Measurements from ENCODE around the gene SLA2.
"Not testable (repeated sequence)": the region's sequence is repeated elsewhere in the genome, so short reads cannot be mapped to it uniquely, and the experiment has no call there.

Gene SLA2

DNA sequence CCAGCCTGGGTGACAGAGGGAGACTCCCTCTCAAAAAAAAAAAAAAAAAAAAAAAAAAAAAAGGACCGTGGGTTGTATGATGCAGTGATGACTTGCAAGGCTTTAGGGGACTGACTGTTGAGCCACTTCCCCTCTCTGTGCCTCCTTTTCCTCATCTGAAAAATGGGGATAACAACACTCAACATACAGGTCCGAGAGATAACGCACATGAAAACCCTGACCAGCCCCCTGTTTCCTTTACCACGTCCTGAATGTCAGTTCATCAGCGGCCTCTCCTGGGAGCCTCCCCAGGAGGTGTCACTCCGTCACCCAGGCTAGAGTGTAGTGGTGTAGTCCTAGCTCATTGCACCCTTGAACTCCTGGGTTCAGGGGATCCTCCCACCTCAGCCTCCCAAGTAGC is 3.9 kb downstream of the SLA2 start:
- Histone ChIP-seq H3F3A (ENCODE audit: insufficient read depth) (no peaks in the 10 kb centered on the region), H3K27ac (ENCODE audit: low read depth, low read length) (no peak overlapping the region), H3K9ac (ENCODE audit: low read length) (no peak overlapping the region), H3K79me2 (ENCODE audit: insufficient read depth, low read length) (no peaks in the 10 kb centered on the region), H3K4me3 (ENCODE audit: insufficient read depth, low read length, poor library complexity, severe bottlenecking) (no peak overlapping the region), H3K4me2 (ENCODE audit: low read depth, low read length, poor library complexity, severe bottlenecking) (no peak overlapping the region), H3K27me3 (ENCODE audit: low read length) (no peaks in the 10 kb centered on the region), H3K9me3 (ENCODE audit: insufficient read depth, low read length) (no peaks in the 10 kb centered on the region), H2AFZ (ENCODE audit: low read depth, low read length, severe bottlenecking) (no peak overlapping the region), H3K36me3 (ENCODE audit: low read length) (no peaks in the 10 kb centered on the region), H4K20me1 (ENCODE audit: low read depth, low read length) (no peaks in the 10 kb centered on the region), H3K9me2 (replicated peaks; ENCODE audit: insufficient read depth, low read length) (no peaks in the 10 kb centered on the region)
- no peak for TF ChIP-seq EZH2phosphoT487 (conservative IDR thresholded peaks at IDR 0.05; ENCODE audit: low read length)
- TF ChIP-seq, protein P1, sequence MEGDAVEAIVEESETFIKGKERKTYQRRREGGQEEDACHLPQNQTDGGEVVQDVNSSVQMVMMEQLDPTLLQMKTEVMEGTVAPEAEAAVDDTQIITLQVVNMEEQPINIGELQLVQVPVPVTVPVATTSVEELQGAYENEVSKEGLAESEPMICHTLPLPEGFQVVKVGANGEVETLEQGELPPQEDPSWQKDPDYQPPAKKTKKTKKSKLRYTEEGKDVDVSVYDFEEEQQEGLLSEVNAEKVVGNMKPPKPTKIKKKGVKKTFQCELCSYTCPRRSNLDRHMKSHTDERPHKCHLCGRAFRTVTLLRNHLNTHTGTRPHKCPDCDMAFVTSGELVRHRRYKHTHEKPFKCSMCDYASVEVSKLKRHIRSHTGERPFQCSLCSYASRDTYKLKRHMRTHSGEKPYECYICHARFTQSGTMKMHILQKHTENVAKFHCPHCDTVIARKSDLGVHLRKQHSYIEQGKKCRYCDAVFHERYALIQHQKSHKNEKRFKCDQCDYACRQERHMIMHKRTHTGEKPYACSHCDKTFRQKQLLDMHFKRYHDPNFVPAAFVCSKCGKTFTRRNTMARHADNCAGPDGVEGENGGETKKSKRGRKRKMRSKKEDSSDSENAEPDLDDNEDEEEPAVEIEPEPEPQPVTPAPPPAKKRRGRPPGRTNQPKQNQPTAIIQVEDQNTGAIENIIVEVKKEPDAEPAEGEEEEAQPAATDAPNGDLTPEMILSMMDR (IDR thresholded peaks at IDR 0.05; ENCODE audit: insufficient read depth, low read length, poor library complexity, severe bottlenecking): no peak

DNA sequence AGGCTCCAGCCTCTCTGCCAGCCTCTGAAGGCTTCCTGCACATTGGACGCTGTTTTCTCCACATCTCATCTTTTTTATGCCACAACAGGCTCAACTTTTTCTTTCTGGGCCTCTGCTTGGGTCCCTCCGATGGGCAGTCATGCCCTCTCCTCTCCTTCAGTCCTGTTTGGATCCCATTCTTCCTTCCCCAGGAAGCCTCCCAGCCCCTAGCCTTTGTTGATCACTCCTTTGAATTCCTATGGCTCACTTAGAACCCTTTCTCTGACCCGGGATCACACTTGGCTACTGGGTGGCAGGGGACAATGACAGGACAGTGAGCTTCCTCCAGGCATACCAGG is 4.5 kb downstream of the SLA2 start:
- Histone ChIP-seq H3K9me2 (replicated peaks; ENCODE audit: insufficient read depth, low read length) (no peaks in the 10 kb centered on the region), H3K9me3 (ENCODE audit: insufficient read depth, low read length) (no peaks in the 10 kb centered on the region), H3K4me2 (ENCODE audit: low read depth, low read length, poor library complexity, severe bottlenecking) (no peak overlapping the region), H3K9ac (ENCODE audit: low read length) (no peak overlapping the region), H4K20me1 (ENCODE audit: low read depth, low read length) (no peaks in the 10 kb centered on the region), H3F3A (ENCODE audit: insufficient read depth) (no peaks in the 10 kb centered on the region), H2AFZ (ENCODE audit: low read depth, low read length, severe bottlenecking) (no peak overlapping the region), H3K79me2 (ENCODE audit: insufficient read depth, low read length) (no peaks in the 10 kb centered on the region), H3K27me3 (ENCODE audit: low read length) (no peaks in the 10 kb centered on the region), H3K36me3 (ENCODE audit: low read length) (no peaks in the 10 kb centered on the region), H3K27ac (ENCODE audit: low read depth, low read length) (no peak overlapping the region), H3K4me3 (ENCODE audit: insufficient read depth, low read length, poor library complexity, severe bottlenecking) (no peak overlapping the region)
- TF ChIP-seq EZH2phosphoT487 (conservative IDR thresholded peaks at IDR 0.05; ENCODE audit: low read length): no peak
- TF ChIP-seq, protein P1 (IDR thresholded peaks at IDR 0.05; ENCODE audit: insufficient read depth, low read length, poor library complexity, severe bottlenecking): no peak

DNA sequence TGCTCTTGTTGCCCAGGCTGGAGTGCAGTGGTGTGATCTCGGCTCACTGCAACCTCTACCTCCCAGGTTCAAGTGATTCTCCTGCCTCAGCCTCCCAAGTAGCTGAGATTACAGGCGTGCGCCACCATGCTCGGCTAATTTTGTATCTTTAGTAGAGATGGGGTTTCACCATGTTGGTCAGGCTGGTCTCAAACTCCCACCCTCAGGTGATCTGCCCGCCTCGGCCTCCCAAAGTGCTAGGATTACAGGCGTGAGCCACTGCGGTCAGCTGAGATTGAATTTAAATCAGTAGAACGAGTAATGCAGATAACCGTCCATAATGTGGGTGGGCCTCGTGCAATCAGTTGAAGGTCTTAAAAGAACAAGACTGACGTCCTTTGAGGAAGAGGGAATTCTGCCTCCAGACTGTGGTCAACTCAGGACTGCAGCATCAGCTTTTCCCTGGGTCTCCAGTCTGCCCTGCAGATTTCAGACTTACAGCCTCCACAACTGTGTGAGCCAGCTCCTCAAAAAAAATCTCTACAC is 7.1 kb downstream of the SLA2 start:
- H3K36me3 ChIP-seq (ENCODE audit: low read length); H3K27me3 ChIP-seq (ENCODE audit: low read length); H3K9me3 ChIP-seq (ENCODE audit: insufficient read depth, low read length); H3K79me2 ChIP-seq (ENCODE audit: insufficient read depth, low read length); H3K4me3 ChIP-seq (ENCODE audit: insufficient read depth, low read length, poor library complexity, severe bottlenecking); H2AFZ ChIP-seq (ENCODE audit: low read depth, low read length, severe bottlenecking); H3K27ac ChIP-seq (ENCODE audit: low read depth, low read length); H4K20me1 ChIP-seq (ENCODE audit: low read depth, low read length); H3K9me2 ChIP-seq (replicated peaks; ENCODE audit: insufficient read depth, low read length); H3K4me2 ChIP-seq (ENCODE audit: low read depth, low read length, poor library complexity, severe bottlenecking); H3F3A ChIP-seq (ENCODE audit: insufficient read depth); H3K9ac ChIP-seq (ENCODE audit: low read length): not testable (repeated sequence)

DNA sequence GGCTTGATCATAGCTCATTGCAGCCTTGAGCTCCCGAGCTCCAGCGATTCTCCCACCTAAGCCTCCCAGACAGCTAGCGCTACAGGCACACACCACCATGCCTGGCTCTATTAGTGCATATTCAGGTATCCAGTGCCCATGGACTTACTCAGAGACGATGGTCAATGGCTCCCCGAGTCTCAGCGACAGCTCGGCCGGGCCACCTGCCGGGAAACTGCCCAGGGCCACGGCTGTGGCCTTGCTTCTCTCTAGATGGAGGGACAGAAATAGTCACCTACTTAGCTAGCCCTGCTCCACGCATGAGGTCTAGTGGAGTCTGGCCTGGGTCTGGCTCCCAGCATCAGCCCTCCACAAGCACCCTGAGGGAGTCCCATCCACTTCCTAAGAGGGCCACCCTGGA is 11.7 kb downstream of the SLA2 start:
- H3K9me3 ChIP-seq (ENCODE audit: insufficient read depth, low read length): no peaks in the 10 kb centered on the region
- TF ChIP-seq EZH2phosphoT487 (conservative IDR thresholded peaks at IDR 0.05; ENCODE audit: low read length): no peak
- TF ChIP-seq, protein P1 (IDR thresholded peaks at IDR 0.05; ENCODE audit: insufficient read depth, low read length, poor library complexity, severe bottlenecking): no peak
- H3K27me3 ChIP-seq (ENCODE audit: low read length): no peaks in the 10 kb centered on the region
- no peaks in the 10 kb centered on the region for H4K20me1 ChIP-seq (ENCODE audit: low read depth, low read length)
- H3K4me3 ChIP-seq (ENCODE audit: insufficient read depth, low read length, poor library complexity, severe bottlenecking): no peak overlapping the region
- H2AFZ ChIP-seq (ENCODE audit: low read depth, low read length, severe bottlenecking): no peak overlapping the region
- no peak overlapping the region for H3K27ac ChIP-seq (ENCODE audit: low read depth, low read length)
- no peak overlapping the region for H3K9ac ChIP-seq (ENCODE audit: low read length)
- H3K9me2 ChIP-seq (replicated peaks; ENCODE audit: insufficient read depth, low read length): no peaks in the 10 kb centered on the region
- no peaks in the 10 kb centered on the region for H3K36me3 ChIP-seq (ENCODE audit: low read length)
- H3F3A ChIP-seq (ENCODE audit: insufficient read depth): no peaks in the 10 kb centered on the region
- no peaks in the 10 kb centered on the region for H3K79me2 ChIP-seq (ENCODE audit: insufficient read depth, low read length)
- H3K4me2 ChIP-seq (ENCODE audit: low read depth, low read length, poor library complexity, severe bottlenecking): no peak overlapping the region

All from SU-DHL-6 (cell line).